Activated CD4-positive, alpha-beta T cell treated with anti-CD3 and anti-CD28 coated beads, Interleukin-2, amount 10 ng/mL, durations not matched to agents 24 days and 14 days (primary cell): Measurements from ENCODE around the gene SUGCT. TPM values are rescaled to one million over a fixed set of nuclear protein-coding genes. Genes with fewer than 3 reads are reported as not detected.

Source experiments
- DNase-seq: peaks from one replicate; pipeline ENCODE4 v3.0.0; 2022
- H3K27ac Mint-ChIP-seq: one replicate; pipeline ENCODE4 v1.8.0; 2022; ENCODE audit warnings: mild to moderate bottlenecking, mixed read lengths
- H3K27me3 Mint-ChIP-seq: one replicate; pipeline ENCODE4 v1.8.0; 2022; ENCODE audit warnings: mixed read lengths
- H3K36me3 Mint-ChIP-seq: one replicate; pipeline ENCODE4 v1.8.0; 2022; ENCODE audit warnings: low read depth, mild to moderate bottlenecking, mixed read lengths
- H3K4me1 Mint-ChIP-seq: one replicate; pipeline ENCODE4 v1.8.0; 2021; ENCODE audit warnings: mixed read lengths
- H3K4me3 Mint-ChIP-seq: one replicate; pipeline ENCODE4 v1.8.0; 2022; ENCODE audit warnings: mild to moderate bottlenecking, moderate library complexity, mixed read lengths
- H3K9me3 Mint-ChIP-seq: one replicate; pipeline ENCODE4 v1.8.0; 2021; ENCODE audit warnings: mixed read lengths
- intact Hi-C: fragments of 100-400 bp; cut with micrococcal nuclease; formaldehyde crosslinking; loops from one replicate; pipeline ENCODE4 v1.15.1; 2023
- total RNA-seq: library from RNA; stranded (reverse); gene quantifications from 2 replicates; pipeline ENCODE4 v1.2.3, GENCODE V29; 2022

Gene SUGCT
- total RNA-seq, 1 donor from 2014 or later, result 0.91 TPM

DNA sequence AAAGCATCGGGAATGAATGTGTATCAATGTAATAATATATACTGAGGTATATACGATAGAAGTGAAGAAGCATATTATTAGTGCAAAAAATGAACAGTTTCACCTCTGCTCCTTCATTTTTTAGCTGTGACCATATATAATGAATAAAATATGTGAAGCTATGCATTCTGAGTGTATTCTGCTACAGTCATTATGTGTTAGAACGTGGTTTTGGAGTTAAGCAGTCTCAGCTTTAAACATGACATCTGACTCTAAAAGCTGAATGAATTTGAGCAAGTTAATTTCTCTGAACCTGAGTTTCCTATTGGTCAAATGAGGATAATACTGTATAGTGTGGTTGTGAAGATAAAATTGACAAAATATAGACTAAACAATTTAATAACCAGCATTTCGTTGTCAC lies 358.1 kb downstream of the SUGCT start:
- no peaks in the 10 kb centered on the region for H3K27me3 Mint-ChIP-seq
- H3K4me1 Mint-ChIP-seq, result no peaks in the 10 kb centered on the region
- H3K27ac Mint-ChIP-seq, result no peak overlapping the region
- intact Hi-C loops, result no loop called here
- no peaks in the 10 kb centered on the region for H3K9me3 Mint-ChIP-seq
- no peaks in the 10 kb centered on the region for H3K36me3 Mint-ChIP-seq
- no peak overlapping the region for H3K4me3 Mint-ChIP-seq
- no peak for DNase-seq

DNA sequence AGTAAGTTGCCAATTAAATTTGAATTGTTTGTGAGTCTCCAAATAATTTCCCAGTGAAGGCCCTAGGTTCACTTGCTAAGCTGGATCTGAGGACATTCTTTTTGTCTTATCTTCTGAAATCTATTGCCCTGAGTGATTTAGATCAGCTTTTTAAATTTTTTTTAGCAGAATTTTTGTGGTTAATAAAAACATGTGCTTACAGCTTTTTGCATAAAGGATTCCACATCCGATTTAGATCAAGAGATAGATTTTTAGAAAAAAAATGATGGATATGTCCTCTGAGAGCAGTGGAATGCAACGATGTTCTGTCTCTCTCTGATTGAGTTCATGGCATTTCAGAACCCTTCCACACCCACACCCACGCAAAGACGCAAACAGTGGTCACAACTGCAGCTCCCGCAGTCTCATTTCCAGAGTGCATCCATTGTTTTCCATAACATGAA lies 358.8 kb downstream of the SUGCT start:
- DNase-seq, result no peak
- no peaks in the 10 kb centered on the region for H3K36me3 Mint-ChIP-seq
- no peaks in the 10 kb centered on the region for H3K4me1 Mint-ChIP-seq
- H3K9me3 Mint-ChIP-seq, result no peaks in the 10 kb centered on the region
- no peak overlapping the region for H3K27ac Mint-ChIP-seq
- intact Hi-C loops, result no loop called here
- H3K27me3 Mint-ChIP-seq, result no peaks in the 10 kb centered on the region
- H3K4me3 Mint-ChIP-seq, result no peak overlapping the region

- DNase-seq, result no peak
- peaks cover 3% of the 10 kb centered on the region for H3K27me3 Mint-ChIP-seq
- no peaks in the 10 kb centered on the region for H3K4me1 Mint-ChIP-seq
- no peaks in the 10 kb centered on the region for H3K9me3 Mint-ChIP-seq
- H3K27ac Mint-ChIP-seq, result no peak overlapping the region
- intact Hi-C loops, result no loop called here
- H3K36me3 Mint-ChIP-seq, result no peaks in the 10 kb centered on the region
- no peak overlapping the region for H3K4me3 Mint-ChIP-seq
These were observed 364.2 kb downstream of the SUGCT start for GRCh38 chr7:40498924-40499510.

GRCh38 chr7:40499718-40500117 lies 364.9 kb downstream of the SUGCT start:
- no peaks in the 10 kb centered on the region for H3K4me1 Mint-ChIP-seq
- DNase-seq, result no peak
- no peak overlapping the region for H3K27ac Mint-ChIP-seq
- no peak overlapping the region for H3K4me3 Mint-ChIP-seq
- intact Hi-C loops, result no loop called here
- H3K27me3 Mint-ChIP-seq, result peaks cover 3% of the 10 kb centered on the region
- no peaks in the 10 kb centered on the region for H3K9me3 Mint-ChIP-seq
- no peaks in the 10 kb centered on the region for H3K36me3 Mint-ChIP-seq

DNA sequence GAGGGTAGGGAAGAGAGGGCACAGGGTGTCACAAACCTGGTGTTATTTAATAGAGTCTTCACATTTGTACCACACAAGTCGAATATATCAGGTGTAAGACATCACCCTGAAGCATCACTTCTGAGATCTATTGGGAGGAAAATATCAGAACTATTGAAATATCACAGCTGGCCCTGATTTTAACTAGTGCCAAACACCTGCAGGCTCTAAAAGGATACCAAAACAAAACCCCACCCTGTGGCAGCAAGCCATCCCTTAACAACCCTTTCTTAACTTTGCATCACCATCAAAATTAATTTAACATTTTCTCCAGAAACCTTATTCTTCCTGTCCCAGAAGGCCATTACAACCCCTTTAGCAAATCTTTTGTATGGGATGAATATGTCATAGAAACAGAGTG lies 365.4 kb downstream of the SUGCT start:
- H3K4me1 Mint-ChIP-seq, result no peaks in the 10 kb centered on the region
- no peak for DNase-seq
- intact Hi-C loops, result no loop called here
- no peaks in the 10 kb centered on the region for H3K36me3 Mint-ChIP-seq
- H3K27me3 Mint-ChIP-seq, result peaks cover 3% of the 10 kb centered on the region
- H3K4me3 Mint-ChIP-seq, result no peak overlapping the region
- no peak overlapping the region for H3K27ac Mint-ChIP-seq
- H3K9me3 Mint-ChIP-seq, result no peaks in the 10 kb centered on the region

DNA sequence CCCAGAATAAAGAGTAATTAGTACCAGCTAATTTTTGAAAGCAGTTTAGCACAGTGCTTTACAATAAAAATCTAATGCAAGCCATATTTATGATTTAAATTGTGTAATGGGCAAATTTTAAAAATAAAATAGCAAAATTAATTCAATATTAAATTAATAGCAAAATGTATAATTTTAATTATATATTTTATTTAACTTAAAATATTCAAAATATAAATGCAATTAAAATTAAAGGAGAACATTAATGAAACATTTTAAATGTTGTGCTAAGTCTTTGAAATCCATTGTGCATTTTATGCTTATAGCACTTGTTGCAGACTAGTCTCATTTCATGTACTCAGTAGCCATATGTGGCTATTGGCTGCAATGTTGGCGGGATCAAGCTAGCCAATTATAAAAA lies 367.6 kb downstream of the SUGCT start:
- no peak for DNase-seq
- intact Hi-C loops, result no loop called here
- Mint-ChIP-seq H3K4me1 (no peaks in the 10 kb centered on the region), H3K27ac (no peak overlapping the region), H3K27me3 (peaks cover 3% of the 10 kb centered on the region), H3K36me3 (no peaks in the 10 kb centered on the region), H3K9me3 (no peaks in the 10 kb centered on the region), H3K4me3 (no peak overlapping the region)

- H3K36me3 Mint-ChIP-seq, result no peaks in the 10 kb centered on the region
- H3K4me3 Mint-ChIP-seq, result no peak overlapping the region
- H3K27me3 Mint-ChIP-seq, result peaks cover 2% of the 10 kb centered on the region
- DNase-seq, result no peak
- no peaks in the 10 kb centered on the region for H3K9me3 Mint-ChIP-seq
- H3K27ac Mint-ChIP-seq, result no peak overlapping the region
- intact Hi-C loops, result loop anchor here (5.0 kb wide), 1 partner anchor 1191 kb away; no protein-coding TSS in a partner anchor
- no peaks in the 10 kb centered on the region for H3K4me1 Mint-ChIP-seq
These were observed 371.4 kb downstream of the SUGCT start for GRCh38 chr7:40506158-40506557.

DNA sequence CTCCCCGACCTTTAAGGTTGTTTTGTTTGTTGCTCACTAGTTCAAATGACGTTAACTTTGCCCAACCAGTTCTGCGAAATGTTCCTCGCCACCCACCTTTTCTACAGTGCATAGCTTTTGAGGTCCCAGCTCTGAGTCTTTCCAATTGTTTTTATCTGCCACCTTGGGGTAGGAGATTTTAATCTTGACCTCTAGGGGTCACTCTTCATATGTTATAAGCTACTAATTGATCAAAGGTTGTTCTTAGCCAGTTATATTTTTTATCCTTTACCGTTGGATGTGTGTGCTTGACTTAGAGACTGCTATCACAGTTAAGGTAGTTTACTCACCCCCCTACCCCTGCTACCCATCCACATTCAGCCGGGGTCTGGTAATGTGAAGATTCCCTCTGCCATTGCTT lies 372.4 kb downstream of the SUGCT start:
- DNase-seq, result no peak
- Mint-ChIP-seq H3K27me3 (peaks cover 2% of the 10 kb centered on the region), H3K27ac (no peak overlapping the region), H3K9me3 (no peaks in the 10 kb centered on the region), H3K36me3 (no peaks in the 10 kb centered on the region), H3K4me3 (no peak overlapping the region), H3K4me1 (no peaks in the 10 kb centered on the region)
- intact Hi-C loops, result loop anchor here (5.0 kb wide), 1 partner anchor 1190 kb away; no protein-coding TSS in a partner anchor

- no peak for DNase-seq
- H3K4me3 Mint-ChIP-seq, result no peak overlapping the region
- no peaks in the 10 kb centered on the region for H3K4me1 Mint-ChIP-seq
- no peaks in the 10 kb centered on the region for H3K9me3 Mint-ChIP-seq
- no peak overlapping the region for H3K27ac Mint-ChIP-seq
- peaks cover 2% of the 10 kb centered on the region for H3K27me3 Mint-ChIP-seq
- intact Hi-C loops, result loop anchor here (5.0 kb wide), 1 partner anchor 1188 kb away; no protein-coding TSS in a partner anchor
- H3K36me3 Mint-ChIP-seq, result no peaks in the 10 kb centered on the region
These were observed 374.6 kb downstream of the SUGCT start for GRCh38 chr7:40509287-40509996.

GRCh38 chr7:40516376-40516775 lies 381.6 kb downstream of the SUGCT start:
- Mint-ChIP-seq H3K27ac (no peak overlapping the region), H3K9me3 (no peaks in the 10 kb centered on the region), H3K4me3 (no peak overlapping the region), H3K4me1 (no peaks in the 10 kb centered on the region), H3K36me3 (no peaks in the 10 kb centered on the region), H3K27me3 (no peaks in the 10 kb centered on the region)
- DNase-seq, result no peak
- intact Hi-C loops, result no loop called here

DNA sequence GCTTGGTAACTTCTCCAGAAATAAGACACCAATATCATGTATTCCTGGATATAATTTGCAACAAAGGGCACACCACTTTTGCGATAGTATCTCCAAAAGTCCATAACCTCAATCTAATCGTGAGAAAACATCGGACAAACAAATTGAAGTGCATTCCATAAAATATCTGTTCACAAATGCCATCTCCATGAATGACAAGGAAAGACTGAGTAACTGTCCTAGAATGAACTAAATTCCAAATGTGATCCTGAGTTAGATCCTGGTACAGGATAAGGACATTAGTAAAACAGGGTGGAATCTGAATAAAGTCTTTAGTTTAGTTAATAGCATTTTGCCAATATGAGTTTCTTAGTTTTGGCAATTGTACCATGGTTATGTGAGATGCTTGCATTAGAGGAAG lies 384.2 kb downstream of the SUGCT start:
- Mint-ChIP-seq H3K4me3 (no peak overlapping the region), H3K36me3 (no peaks in the 10 kb centered on the region), H3K27ac (no peak overlapping the region), H3K27me3 (no peaks in the 10 kb centered on the region), H3K4me1 (no peaks in the 10 kb centered on the region), H3K9me3 (no peaks in the 10 kb centered on the region)
- intact Hi-C loops, result no loop called here
- DNase-seq, result no peak

DNA sequence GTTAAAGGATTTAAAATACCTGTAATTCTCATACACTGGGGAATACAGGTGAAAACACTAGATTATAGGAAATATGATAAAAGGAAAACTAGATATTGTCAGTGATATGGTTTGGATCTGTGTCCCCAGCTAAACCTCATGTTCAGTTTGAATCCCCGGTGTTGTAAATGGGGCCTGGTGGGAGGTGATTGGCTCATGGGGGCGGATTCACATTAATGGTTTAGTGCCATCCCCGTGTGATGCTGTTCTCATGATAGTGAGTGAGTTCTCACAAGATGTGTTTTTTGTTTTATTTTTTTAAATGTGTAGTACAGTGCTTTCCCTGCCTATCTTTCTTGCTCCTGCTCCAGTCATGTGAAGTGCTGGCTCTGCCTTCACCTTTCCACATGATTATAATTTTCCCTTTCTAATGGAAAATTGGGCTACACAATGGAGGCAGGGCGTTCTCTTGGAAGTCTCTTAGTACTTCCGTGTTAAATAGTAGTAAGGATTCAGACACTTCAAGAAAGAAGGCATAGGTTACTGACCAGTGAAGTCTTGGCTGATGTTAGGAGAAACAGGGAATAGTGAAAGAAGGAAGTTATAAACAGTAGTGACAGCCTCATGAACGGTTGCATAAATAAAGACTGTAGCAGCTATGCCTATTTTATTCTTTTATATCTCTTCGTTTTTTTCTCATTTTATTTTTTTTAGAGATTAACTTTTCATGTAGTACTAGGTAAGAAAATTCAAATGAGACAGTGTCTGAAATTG lies 386.4 kb downstream of the SUGCT start:
- Mint-ChIP-seq H3K4me1 (no peaks in the 10 kb centered on the region), H3K9me3 (no peaks in the 10 kb centered on the region), H3K27me3 (no peaks in the 10 kb centered on the region), H3K4me3 (no peak overlapping the region), H3K36me3 (no peaks in the 10 kb centered on the region), H3K27ac (no peak overlapping the region)
- DNase-seq, result no peak
- intact Hi-C loops, result no loop called here

GRCh38 chr7:40525764-40526163 lies 391.0 kb downstream of the SUGCT start:
- Mint-ChIP-seq H3K9me3 (no peaks in the 10 kb centered on the region), H3K4me3 (no peak overlapping the region), H3K36me3 (no peaks in the 10 kb centered on the region), H3K4me1 (no peaks in the 10 kb centered on the region), H3K27me3 (no peaks in the 10 kb centered on the region), H3K27ac (no peak overlapping the region)
- intact Hi-C loops, result no loop called here
- DNase-seq, result no peak

DNA sequence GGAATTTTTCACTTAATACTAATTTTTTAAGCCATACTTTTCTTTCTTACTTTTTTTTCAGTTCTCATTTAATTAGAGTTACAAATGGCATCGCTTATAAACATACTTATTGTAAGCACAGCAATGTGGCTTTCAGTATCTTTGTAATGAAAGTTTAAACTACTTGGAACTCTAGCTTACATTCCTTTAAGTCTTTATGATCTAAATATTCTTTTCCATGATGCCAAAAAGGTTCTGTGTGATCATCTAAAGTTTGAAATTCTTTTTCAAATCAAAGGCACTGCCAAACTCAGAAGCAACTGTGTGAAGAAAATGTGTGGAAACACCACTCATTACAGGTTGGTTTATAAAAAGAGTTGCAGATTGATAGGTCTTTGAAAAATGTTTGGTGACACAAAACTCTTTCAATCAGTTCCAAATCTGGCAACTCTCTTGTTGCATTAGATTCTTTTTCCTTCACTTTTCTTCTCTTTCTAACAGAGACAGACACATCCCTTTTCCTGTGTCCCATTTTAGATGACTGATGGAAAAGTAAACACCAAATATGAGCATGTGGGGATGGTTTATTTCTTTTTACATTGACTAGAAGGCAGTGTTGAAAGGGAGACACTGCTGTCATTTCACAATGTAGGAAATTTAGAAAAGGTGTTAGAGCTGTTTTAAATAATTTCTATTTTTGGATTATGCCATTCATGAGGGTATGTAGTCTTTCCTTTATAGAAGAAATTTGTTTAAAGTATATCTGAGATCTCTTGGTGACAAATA lies 392.3 kb downstream of the SUGCT start:
- H3K27me3 Mint-ChIP-seq, result no peaks in the 10 kb centered on the region
- H3K27ac Mint-ChIP-seq, result no peak overlapping the region
- no peak for DNase-seq
- intact Hi-C loops, result no loop called here
- no peaks in the 10 kb centered on the region for H3K9me3 Mint-ChIP-seq
- H3K36me3 Mint-ChIP-seq, result no peaks in the 10 kb centered on the region
- no peaks in the 10 kb centered on the region for H3K4me1 Mint-ChIP-seq
- no peak overlapping the region for H3K4me3 Mint-ChIP-seq
